ENCODE measurements around the gene MITF.
"Not testable (repeated sequence)": the region's sequence is repeated elsewhere in the genome, so short reads cannot be mapped to it uniquely, and the experiment has no call there.

MITF gene

DNA sequence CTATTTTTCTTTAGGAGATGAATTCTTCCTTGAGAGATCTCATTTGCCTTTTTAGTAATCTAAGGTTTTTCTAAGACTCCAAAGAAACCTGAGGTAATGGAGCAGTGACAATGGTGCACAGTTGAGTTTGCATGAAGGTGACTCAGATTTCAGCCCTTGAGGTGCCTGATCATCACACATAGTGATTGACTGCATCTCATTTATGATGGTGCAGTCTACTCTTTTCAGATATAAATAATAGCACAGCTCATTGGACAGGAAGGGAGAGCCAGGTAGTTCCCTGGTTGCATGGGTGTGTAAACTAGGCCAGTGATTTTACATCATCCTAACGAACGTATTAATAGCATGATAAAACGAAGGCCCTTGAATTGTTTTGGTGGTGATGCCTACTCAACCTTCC lies 174.2 kb downstream of the MITF start:
- no peak for DNase-seq (ENCODE audit: low read depth in 2 of 2)

- DNase-seq (ENCODE audit: low read depth in 2 of 2) = no peak
Measured at GRCh38 chr3:69914395-69914794, 175.1 kb downstream of the MITF start.

- no peak for DNase-seq (ENCODE audit: low read depth in 2 of 2)
Measured at GRCh38 chr3:69915726-69916125, 176.5 kb downstream of the MITF start.

DNA sequence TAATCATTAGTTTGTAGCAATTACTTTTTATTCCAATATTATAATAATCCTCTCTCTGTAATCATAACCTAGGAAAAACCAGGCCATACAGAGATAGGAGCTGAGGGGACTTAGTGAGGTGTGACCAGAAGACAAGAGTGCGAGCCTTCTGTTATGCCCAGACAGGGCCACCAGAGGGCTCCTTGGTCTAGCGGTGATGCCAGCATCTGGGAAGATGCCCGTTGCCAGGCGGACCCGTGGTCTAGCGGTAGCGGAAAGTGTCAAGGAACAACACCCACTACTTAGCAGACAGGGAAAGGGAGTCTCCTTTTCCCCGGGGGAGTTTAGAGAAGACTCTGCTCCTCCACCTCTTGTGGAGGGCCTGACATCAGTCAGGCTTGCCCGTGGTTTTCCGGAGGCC lies 180.7 kb downstream of the MITF start:
- not testable (repeated sequence) for DNase-seq (ENCODE audit: low read depth in 2 of 2)

DNA sequence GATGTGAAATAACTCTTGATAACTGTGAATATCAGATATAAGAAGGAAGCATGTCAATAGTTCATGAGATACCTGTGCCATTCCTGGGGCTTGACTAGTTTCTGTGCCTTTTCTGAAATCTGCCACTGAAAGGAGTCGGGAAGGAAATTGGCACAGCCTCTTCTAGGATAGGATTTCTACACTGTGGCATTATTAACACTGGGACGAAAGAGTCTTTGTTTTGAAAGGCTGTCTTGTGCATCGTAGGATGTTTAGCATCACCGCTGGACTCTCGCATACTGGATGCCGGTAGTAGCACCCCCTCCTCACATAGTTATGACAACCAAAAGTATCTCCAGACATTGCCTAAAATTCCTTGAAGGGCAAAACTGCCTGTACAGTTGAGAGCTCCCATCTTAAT lies 182.4 kb downstream of the MITF start:
- no peak for DNase-seq (ENCODE audit: low read depth in 2 of 2)

GRCh38 chr3:69922521-69923000 lies 183.3 kb downstream of the MITF start:
- no peak for DNase-seq (ENCODE audit: low read depth in 2 of 2)

GRCh38 chr3:69925506-69925905 lies 186.2 kb downstream of the MITF start:
- DNase-seq (ENCODE audit: low read depth in 2 of 2) = no peak

DNA sequence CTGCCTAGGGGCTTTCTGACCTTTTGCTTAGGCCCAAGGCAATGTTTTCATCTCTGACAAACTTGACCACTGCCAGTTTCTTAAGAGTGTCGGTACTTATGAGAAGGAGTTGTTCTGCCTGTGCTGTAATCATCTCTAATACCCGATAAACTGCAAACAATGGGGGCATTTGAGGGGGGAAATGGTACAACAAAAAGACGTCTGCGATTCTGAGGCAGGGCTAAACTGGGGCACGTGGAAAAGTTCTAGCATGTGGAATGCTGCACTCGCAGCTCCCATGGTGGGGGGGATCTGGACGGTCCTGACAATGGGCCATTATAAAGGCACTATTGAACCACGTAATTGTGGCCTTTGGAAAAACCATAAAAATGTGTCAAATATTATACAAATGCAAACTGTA lies 187.1 kb downstream of the MITF start:
- no peak for DNase-seq (ENCODE audit: low read depth in 2 of 2)

DNA sequence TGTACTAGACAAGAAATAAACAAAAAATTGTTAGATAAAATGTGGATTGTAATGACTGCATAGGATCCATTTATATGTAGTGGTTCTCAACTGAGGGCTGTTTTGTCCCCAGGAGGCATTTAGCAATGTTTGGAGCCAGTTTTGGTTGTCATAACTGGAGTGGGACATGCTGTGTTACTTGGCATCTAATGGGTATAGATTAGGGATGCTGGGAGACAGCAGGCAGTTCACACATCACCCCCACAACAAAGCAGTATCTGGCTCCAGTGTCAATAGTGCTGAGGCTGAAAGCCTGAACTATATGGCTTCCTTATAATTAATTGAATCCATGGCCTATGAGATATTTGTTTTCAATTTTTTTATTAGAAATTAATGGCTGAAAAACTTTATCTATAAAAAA lies 188.3 kb downstream of the MITF start:
- no peak for DNase-seq (ENCODE audit: low read depth in 2 of 2)

- DNase-seq (ENCODE audit: low read depth in 2 of 2) = no peak
Measured at GRCh38 chr3:69929019-69929418, 189.8 kb downstream of the MITF start.

GRCh38 chr3:69930564-69930963 lies 191.3 kb downstream of the MITF start:
- no peak for DNase-seq (ENCODE audit: low read depth in 2 of 2)

DNA sequence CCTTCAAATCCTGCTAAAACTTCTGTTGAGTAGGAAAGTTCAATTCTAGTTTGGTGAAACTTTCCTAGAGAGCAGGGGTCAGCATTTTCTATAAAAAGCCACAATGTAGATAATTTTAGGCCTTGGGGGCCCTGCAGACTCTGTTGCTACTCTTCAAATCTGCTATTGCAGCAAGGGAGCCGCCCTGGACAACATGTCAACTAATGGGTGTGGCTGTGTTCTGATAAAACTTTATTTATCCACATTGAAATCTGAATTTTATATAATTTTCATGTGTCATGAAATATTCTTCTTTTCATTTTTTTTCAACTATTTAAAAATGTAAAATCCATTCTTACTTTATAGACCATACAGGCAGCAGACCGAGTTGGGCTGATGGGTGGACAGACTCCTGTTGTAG lies 192.8 kb downstream of the MITF start:
- no peak for DNase-seq (ENCODE audit: low read depth in 2 of 2)

DNA sequence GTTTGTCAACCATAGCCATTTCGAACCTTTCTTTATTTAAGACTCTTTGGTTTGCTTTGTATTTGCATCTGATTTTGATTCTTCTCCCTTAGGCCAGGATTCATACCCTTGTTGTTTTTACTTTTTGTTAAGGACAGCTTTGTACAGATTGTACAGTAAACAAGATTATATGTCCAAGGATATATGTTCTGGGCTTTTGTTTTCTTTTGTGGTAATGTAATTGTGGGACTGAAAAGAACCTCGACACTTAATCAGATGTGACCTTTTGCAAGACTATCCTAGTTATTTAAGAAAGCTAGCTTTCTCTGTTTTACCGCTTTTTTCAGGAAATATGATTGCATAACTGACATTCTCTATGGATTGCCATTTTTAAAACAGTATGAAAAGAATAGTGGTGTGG lies 193.2 kb downstream of the MITF start:
- no peak for DNase-seq (ENCODE audit: low read depth in 2 of 2)

DNA sequence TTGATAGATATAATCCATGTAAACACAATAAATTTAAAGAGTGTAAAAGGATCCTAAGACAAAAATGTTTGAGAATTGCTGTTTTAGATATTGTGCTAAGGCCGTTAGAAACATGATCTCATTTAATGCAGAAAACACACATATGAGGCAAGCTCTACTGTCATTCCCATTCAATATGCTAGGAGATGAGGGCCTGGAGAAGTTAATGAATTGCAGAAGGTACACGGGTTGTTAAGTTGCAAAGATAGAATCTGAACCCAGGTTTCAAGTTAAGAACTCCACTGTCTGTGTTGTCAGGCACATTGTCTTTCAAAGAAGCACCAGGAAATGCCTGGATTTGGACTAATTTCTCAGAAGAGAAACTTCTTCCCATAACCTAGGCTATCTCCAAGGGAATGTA lies 195.1 kb downstream of the MITF start:
- no peak for DNase-seq (ENCODE audit: low read depth in 2 of 2)

- no peak for DNase-seq (ENCODE audit: low read depth in 2 of 2)
Measured at GRCh38 chr3:69936266-69936665, 197.0 kb downstream of the MITF start.

- DNase-seq (ENCODE audit: low read depth in 2 of 2) = no peak
Measured at GRCh38 chr3:69938061-69938460, 198.8 kb downstream of the MITF start.

- no peak for DNase-seq (ENCODE audit: low read depth in 2 of 2)
Measured at GRCh38 chr3:69938931-69939330, 199.7 kb downstream of the MITF start.

DNA sequence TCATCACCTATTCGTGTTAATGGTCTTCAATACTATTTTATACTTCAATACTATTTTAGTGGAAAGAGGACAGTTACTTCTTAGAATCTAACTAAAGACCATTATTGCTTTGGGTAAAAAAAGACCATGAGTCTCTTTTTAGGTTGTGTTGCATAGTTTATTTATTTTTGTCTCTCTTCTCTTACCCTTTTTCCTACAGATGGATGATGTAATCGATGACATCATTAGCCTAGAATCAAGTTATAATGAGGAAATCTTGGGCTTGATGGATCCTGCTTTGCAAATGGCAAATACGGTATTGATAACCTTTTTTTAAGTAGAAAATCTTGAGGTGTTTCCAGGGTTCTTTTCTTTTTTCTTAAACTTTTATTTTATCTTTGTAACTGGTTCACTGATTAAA lies 201.8 kb downstream of the MITF start:
- DNase-seq (ENCODE audit: low read depth in 2 of 2) = no peak

DNA sequence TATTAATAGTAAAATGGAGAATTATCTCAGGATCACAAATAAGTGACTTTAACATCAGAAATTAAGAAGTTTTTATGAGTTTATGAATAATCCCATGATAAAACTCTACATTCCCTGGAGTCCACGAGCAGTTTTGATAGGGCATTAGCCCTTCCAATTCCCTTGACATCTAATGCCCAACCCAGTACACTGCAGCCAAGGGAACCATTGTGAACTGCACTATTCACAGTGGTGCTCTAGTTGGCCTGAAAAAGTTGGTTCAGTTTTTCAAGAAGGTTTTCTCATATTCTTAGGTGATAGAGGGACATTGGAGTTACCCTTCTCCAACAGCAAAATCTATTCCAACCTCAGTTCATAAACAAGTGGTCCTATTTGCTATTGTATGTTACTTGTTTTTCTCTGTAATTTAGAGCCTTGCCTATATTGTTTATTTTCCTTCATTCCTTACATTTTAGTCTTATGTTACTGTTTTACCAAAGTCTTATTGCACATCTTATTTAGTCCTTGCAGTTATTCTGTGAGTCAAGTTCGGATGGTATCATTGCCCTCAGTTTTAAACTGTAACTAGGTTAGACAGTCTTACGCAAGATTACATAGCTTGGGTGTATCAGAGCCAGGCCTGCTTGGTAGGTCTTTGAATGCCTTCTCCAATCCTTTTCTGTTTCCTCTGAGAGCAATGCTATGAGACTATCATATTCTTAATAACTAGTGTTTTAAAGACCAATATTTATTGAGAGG lies 202.3 kb downstream of the MITF start:
- DNase-seq (ENCODE audit: low read depth in 2 of 2) = no peak

DNA sequence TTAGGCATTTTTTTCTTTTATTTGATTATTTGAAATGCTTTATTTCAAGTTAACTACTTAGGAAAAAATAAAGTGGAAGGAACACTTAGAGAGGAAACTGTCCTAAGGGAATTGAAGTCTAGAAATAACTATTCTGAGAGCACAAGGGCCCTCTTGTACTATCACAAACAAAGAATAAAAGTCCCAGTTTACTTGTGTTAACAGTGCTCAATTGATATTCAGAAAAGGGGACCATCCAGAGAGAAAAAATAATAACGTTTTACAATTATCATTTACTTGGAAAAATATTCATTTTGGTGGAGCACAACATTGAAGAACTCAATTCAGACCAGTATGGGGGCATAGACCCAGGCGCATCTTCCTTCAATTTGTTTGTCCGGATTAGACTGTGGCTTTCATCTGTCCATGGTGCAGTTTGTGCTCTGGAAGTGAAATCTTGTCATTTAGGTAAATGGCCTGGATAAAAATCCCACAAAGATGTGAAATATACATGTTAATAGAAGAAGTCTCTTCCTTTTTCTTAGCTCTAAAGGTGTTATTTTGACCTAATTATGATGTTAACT lies 205.7 kb downstream of the MITF start:
- no peak for DNase-seq (ENCODE audit: low read depth in 2 of 2)

GRCh38 chr3:69948246-69948862 lies 209.1 kb downstream of the MITF start:
- no peak for DNase-seq (ENCODE audit: low read depth in 2 of 2)

DNA sequence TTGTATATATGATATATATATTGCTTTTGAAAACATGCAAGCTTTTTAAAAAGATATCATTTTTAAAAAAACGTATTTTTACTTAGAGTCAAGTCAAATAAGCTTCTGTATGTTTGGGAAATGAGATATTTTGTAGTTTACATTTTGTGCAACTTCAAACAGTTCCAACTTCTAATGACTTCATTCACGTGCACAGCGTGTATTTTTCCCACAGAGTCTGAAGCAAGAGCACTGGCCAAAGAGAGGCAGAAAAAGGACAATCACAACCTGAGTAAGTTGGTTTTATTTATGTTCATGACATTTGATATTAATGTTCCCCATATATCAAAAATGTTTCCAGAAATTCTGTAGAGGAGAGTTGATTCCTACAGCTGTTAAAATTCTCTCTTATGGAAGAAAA lies 212.4 kb downstream of the MITF start:
- no peak for DNase-seq (ENCODE audit: low read depth in 2 of 2)

DNA sequence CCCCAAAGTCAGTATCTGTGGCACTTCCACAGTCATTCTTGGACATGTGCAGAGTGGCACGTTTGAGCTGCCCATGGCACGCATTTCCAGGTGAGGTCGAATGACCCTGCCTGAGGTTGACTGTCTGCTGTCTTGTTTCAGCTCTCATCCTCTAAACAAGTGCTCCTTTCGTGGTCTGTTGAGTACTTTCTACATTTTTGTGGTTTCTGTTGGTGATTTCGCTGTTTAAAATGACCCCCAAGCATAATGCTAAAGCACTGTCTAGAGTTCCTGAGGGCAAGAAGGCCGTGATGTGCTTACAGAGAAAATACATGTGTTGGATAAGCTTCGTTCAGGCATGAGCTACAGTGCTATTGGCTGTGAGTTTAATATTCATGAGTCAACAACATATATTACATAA lies 220.3 kb downstream of the MITF start:
- no peak for DNase-seq (ENCODE audit: low read depth in 2 of 2)

Measured in stimulated activated CD4-positive, alpha-beta T cell treated with anti-CD3 and anti-CD28 coated beads, Interleukin-12 subunit alpha, Interleukin-12 subunit beta, amount 100 ng/mL, for 24 hours (primary cell).